Colonic mucosa (tissue), 4 donors: ENCODE results near the gene PATL2. TPM values are rescaled to one million over a fixed set of nuclear protein-coding genes. Genes with fewer than 3 reads are reported as not detected.
A peak's percentile ranks its signal among the peaks of the same experiment; 100 is the strongest.

Source experiments
- DNase-seq: peaks from one replicate; pipeline ENCODE4 v3.0.0-alpha.2; 2020
- H3K27ac ChIP-seq: fragments of 200-600 bp; one replicate; pipeline ENCODE4 v1.8.0; 2021
- H3K27me3 ChIP-seq: fragments of 200-600 bp; one replicate; pipeline ENCODE4 v1.8.0; 2021
- H3K36me3 ChIP-seq: fragments of 200-600 bp; one replicate; pipeline ENCODE4 v1.8.0; 2021
- H3K4me1 ChIP-seq: fragments of 200-600 bp; one replicate; pipeline ENCODE4 v1.8.0; 2021; ENCODE audit warnings: mild to moderate bottlenecking
- H3K4me3 ChIP-seq: fragments of 200-600 bp; one replicate; pipeline ENCODE4 v1.8.0; 2021
- H3K9ac ChIP-seq, 2 donors: one replicate each; pipeline ENCODE4 v1.7.0; 2013; ENCODE audit warnings: control low read depth in 2 of 2, low read depth in 2 of 2, low read length in 2 of 2
- H3K9me3 ChIP-seq: fragments of 200-600 bp; one replicate; pipeline ENCODE4 v1.8.0; 2021
- intact Hi-C: fragments of 100-400 bp; cut with DNase I; formaldehyde crosslinking; loops from one replicate; pipeline ENCODE4 v1.14.1; 2022
- total RNA-seq, 2 donors: library from RNA; stranded (reverse); fragmentation: NEBNext Ultra II Directional in 1 of 2; extraction: Animal tissue kit (Norgen Biotek cat#: 25700) in 1 of 2; gene quantifications; one replicate each; pipeline ENCODE4 v1.2.1, GENCODE V29; 2021
- TF ChIP-seq, protein P1 (sequence below): fragments of 200-600 bp; IDR thresholded peaks from one replicate; pipeline ENCODE4 v1.8.0; 2022; ENCODE audit warnings: antibody characterized with exemption, mild to moderate bottlenecking
- donor health status: healthy.
- donor health status: DM: no; HTN: no; CAD: no.
- donor health status: DM: no; HTN: no; CAD: no.

Gene PATL2
- total RNA-seq, 2 donors from 2014 or later: 1.2 to 2.6 TPM

GRCh38 chr15:44667039-44667360 is 44.1 kb downstream of the PATL2 start:
- intact Hi-C loops: no loop called here
- Histone ChIP-seq H3K27ac (no peak overlapping the region), H3K4me3 (no peak overlapping the region)

DNA sequence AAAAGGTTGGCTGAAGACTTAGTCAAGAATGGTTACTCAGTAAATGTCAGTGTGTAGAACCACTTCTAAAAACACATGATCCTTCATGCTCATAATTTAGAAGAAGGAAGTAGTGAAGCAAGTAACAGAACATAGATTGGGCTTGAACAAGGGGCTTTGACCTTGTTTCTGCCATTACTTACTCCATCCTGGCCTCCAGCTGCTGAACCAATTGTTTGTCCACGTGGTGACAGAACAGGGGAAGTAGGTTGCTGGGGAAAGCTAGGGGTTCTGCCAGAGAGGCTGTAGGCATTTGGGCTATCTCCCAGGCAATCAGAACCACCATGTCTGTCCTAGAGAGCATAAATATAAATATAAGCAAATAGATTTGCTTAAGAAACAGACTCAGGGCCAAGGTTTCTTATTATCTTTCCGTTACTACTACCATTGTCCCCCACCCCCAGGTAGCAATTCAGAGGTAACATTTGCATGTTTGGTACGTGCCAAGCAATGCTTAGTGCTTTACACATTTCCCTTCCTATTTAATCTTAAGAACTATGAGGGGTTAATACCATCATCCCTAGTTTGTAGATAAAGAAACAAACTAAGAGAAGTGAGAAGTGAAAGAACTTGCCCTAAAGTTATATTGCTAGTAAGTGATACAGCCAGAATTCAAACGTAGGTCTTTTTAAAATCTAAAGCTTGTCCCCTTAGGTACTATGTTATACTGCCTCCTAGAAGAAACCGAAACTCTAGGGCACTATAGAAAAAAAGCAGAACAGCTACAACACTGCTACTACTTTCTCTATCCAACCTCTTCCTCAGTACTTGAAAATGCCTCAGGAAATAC is 44.7 kb downstream of the PATL2 start:
- H3K4me1 ChIP-seq: peaks cover 11% of the 10 kb centered on the region
- no peaks in the 10 kb centered on the region for H3K9me3 ChIP-seq
- intact Hi-C loops: no loop called here
- TF ChIP-seq, protein P1, sequence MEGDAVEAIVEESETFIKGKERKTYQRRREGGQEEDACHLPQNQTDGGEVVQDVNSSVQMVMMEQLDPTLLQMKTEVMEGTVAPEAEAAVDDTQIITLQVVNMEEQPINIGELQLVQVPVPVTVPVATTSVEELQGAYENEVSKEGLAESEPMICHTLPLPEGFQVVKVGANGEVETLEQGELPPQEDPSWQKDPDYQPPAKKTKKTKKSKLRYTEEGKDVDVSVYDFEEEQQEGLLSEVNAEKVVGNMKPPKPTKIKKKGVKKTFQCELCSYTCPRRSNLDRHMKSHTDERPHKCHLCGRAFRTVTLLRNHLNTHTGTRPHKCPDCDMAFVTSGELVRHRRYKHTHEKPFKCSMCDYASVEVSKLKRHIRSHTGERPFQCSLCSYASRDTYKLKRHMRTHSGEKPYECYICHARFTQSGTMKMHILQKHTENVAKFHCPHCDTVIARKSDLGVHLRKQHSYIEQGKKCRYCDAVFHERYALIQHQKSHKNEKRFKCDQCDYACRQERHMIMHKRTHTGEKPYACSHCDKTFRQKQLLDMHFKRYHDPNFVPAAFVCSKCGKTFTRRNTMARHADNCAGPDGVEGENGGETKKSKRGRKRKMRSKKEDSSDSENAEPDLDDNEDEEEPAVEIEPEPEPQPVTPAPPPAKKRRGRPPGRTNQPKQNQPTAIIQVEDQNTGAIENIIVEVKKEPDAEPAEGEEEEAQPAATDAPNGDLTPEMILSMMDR: no peak
- DNase-seq: no peak
- no peaks in the 10 kb centered on the region for H3K36me3 ChIP-seq
- peak overlapping the region in 1 of 2 donors; percentile 3 for H3K9ac ChIP-seq
- no peaks in the 10 kb centered on the region for H3K27me3 ChIP-seq
- no peak overlapping the region for H3K4me3 ChIP-seq
- no peak overlapping the region for H3K27ac ChIP-seq

More at GRCh38 chr15:44667039-44667360, 44.1 kb downstream of the PATL2 start:
- DNase-seq: no peak
- TF ChIP-seq, protein P1: no peak
- peaks cover 7% of the 10 kb centered on the region for H3K4me1 ChIP-seq
- no peaks in the 10 kb centered on the region for H3K9me3 ChIP-seq
- no peak overlapping the region for H3K9ac ChIP-seq
- H3K27me3 ChIP-seq: no peaks in the 10 kb centered on the region
- H3K36me3 ChIP-seq: no peaks in the 10 kb centered on the region

GRCh38 chr15:44663410-44664308 is 47.5 kb downstream of the PATL2 start, which contains the start of gene SPG11:
TSS of gene SPG11 (minus strand) at chr15:44663662. CDS start at chr15:44663647, 15 bp downstream.
- peaks cover 5% of the 10 kb centered on the region for H3K36me3 ChIP-seq
- H3K9me3 ChIP-seq: no peaks in the 10 kb centered on the region
- TF ChIP-seq, protein P1: peak; percentile 96
- H3K4me3 ChIP-seq: peak within 1 kb of the TSS; percentile 81
- DNase-seq: peak; percentile 99
- intact Hi-C loops: loop anchor here (2.0 to 5.0 kb wide), 2 partner anchors 75 to 124 kb away; no protein-coding TSS in a partner anchor
- H3K9ac ChIP-seq: peak within 1 kb of the TSS; percentile 99
- H3K4me1 ChIP-seq: peaks cover 13% of the 10 kb centered on the region
- no peaks in the 10 kb centered on the region for H3K27me3 ChIP-seq
- peak within 1 kb of the TSS; percentile 98 for H3K27ac ChIP-seq

- Histone ChIP-seq H3K36me3 (peaks cover 5% of the 10 kb centered on the region), H3K4me1 (peaks cover 13% of the 10 kb centered on the region), H3K27me3 (no peaks in the 10 kb centered on the region), H3K27ac (peak overlapping the region; percentile 98), H3K9ac (peak overlapping the region; percentile 99), H3K4me3 (peak overlapping the region; percentile 81), H3K9me3 (no peaks in the 10 kb centered on the region)
- intact Hi-C loops: loop anchor here (2.0 to 5.0 kb wide), 2 partner anchors 76 to 125 kb away; no protein-coding TSS in a partner anchor
- DNase-seq: peak; percentile 80
- TF ChIP-seq, protein P1: no peak
Observed at GRCh38 chr15:44662478-44663409, 48.4 kb downstream of the PATL2 start.
